Endothelial cell of umbilical vein (primary cell): ENCODE measurements around the gene B3GAT1.

Experiments
- TF ChIP-seq, protein P1 (sequence below), 2 donors: IDR thresholded peaks; 1 replicate in 1 of 2; 2 replicates in 1 of 2; pipeline ENCODE4 v1.5.1; 2011; ENCODE audit warnings: low read length in 2 of 2, mild to moderate bottlenecking in 2 of 2, moderate library complexity in 2 of 2, control low read depth in 1 of 2, inconsistent platforms in 1 of 2, low read depth in 1 of 2; ENCODE audit not compliant: insufficient read depth in 1 of 2; ENCODE audit errors: extremely low read depth in 1 of 2
- TF ChIP-seq, protein P2 (sequence below): IDR thresholded peaks from 2 replicates; pipeline ENCODE4 v1.6.1; 2011; ENCODE audit not compliant: insufficient read depth, insufficient read length

GRCh38 chr11:134447696-134448095 lies 35.7 kb upstream of the B3GAT1 start:
- TF ChIP-seq, protein P1, sequence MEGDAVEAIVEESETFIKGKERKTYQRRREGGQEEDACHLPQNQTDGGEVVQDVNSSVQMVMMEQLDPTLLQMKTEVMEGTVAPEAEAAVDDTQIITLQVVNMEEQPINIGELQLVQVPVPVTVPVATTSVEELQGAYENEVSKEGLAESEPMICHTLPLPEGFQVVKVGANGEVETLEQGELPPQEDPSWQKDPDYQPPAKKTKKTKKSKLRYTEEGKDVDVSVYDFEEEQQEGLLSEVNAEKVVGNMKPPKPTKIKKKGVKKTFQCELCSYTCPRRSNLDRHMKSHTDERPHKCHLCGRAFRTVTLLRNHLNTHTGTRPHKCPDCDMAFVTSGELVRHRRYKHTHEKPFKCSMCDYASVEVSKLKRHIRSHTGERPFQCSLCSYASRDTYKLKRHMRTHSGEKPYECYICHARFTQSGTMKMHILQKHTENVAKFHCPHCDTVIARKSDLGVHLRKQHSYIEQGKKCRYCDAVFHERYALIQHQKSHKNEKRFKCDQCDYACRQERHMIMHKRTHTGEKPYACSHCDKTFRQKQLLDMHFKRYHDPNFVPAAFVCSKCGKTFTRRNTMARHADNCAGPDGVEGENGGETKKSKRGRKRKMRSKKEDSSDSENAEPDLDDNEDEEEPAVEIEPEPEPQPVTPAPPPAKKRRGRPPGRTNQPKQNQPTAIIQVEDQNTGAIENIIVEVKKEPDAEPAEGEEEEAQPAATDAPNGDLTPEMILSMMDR (IDR thresholded peaks at IDR 0.05; ENCODE audit: extremely low read depth in 1 of 2, insufficient read depth in 1 of 2, low read depth in 1 of 2, low read length in 2 of 2) = no peak
- TF ChIP-seq, protein P2, sequence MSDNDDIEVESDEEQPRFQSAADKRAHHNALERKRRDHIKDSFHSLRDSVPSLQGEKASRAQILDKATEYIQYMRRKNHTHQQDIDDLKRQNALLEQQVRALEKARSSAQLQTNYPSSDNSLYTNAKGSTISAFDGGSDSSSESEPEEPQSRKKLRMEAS = no peak
